Effector memory CD8-positive, alpha-beta T cell (primary cell): Measurements from ENCODE around the gene RAI14.
"Not testable (repeated sequence)": the region's sequence is repeated elsewhere in the genome, so short reads cannot be mapped to it uniquely, and the experiment has no call there.

Experiments used
- ATAC-seq: fragments of 150-1000 bp; cut with Tn5 transposase; replicated peaks from 2 replicates; pipeline ENCODE4 v1.10.0; 2021; ENCODE audit warnings: mild to moderate bottlenecking, moderate library complexity
- DNase-seq, 3 experiments: peaks; one replicate each; pipeline ENCODE4 v3.0.0; 2021
- H3K27ac Mint-ChIP-seq, 2 donors: one replicate each; pipeline ENCODE4 v1.8.0; 2022; ENCODE audit warnings: mild to moderate bottlenecking in 2 of 2, mixed read lengths in 2 of 2, moderate library complexity in 2 of 2
- H3K27me3 Mint-ChIP-seq, 2 donors: one replicate each; pipeline ENCODE4 v1.8.0; 2022; ENCODE audit warnings: mixed read lengths in 2 of 2
- H3K36me3 Mint-ChIP-seq: one replicate; pipeline ENCODE4 v1.8.0; 2022; ENCODE audit warnings: mild to moderate bottlenecking, moderate library complexity, mixed read lengths; ENCODE audit not compliant: insufficient read depth
- H3K4me1 Mint-ChIP-seq, 2 donors: one replicate each; pipeline ENCODE4 v1.8.0; 2022; ENCODE audit warnings: low read depth in 2 of 2, mixed read lengths in 2 of 2
- H3K4me3 Mint-ChIP-seq, 2 donors: one replicate each; pipeline ENCODE4 v1.8.0; 2022; ENCODE audit warnings: mild to moderate bottlenecking in 2 of 2, mixed read lengths in 2 of 2, moderate library complexity in 2 of 2
- H3K9me3 Mint-ChIP-seq, 2 donors: one replicate each; pipeline ENCODE4 v1.8.0; 2022; ENCODE audit warnings: mixed read lengths in 2 of 2

Gene RAI14

DNA sequence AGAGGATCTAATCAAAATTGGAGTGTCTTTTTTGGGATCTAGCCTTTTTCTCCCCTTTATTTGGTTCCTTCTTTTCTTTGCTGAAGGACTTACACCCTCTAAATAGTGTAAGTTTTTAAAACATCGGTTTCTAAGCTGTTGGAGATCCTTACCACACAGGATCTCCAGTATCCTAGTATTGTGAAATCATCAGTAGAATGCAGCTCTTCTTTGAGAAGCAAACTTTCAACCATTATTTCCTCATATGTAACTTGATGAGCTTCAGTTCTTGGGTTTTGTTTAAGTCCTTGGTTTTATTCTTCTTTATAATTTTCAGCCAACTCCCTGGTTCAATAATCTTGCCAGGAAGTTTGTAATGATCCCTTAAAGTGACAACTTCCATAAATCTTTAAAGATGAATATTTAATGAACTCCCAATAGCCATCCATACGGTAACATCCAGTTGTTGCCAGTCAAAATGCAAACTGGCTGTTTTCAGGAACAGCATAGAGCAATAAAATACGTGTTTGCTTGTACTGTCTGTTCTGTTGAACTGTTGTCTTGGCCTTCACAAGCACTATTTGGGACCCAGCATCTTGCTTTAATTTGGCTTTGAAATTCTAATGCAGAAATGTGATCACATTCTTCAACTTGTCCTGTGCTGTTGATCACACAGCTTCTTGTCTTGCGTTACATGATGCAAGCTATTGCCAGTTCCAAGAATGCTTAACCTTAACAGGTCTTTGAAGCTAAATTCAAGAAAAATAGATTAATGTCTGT is 148.0 kb downstream of the RAI14 start:
- H3K9me3 Mint-ChIP-seq = no peaks in the 10 kb centered on the region
- no peak overlapping the region for H3K27ac Mint-ChIP-seq
- DNase-seq = no peak
- ATAC-seq = no peak
- no peak overlapping the region for H3K4me3 Mint-ChIP-seq
- H3K36me3 Mint-ChIP-seq = peaks cover 4% of the 10 kb centered on the region
- no peaks in the 10 kb centered on the region for H3K4me1 Mint-ChIP-seq
- H3K27me3 Mint-ChIP-seq = peaks cover 21 to 38% of the 10 kb centered on the region in 2 donors

DNA sequence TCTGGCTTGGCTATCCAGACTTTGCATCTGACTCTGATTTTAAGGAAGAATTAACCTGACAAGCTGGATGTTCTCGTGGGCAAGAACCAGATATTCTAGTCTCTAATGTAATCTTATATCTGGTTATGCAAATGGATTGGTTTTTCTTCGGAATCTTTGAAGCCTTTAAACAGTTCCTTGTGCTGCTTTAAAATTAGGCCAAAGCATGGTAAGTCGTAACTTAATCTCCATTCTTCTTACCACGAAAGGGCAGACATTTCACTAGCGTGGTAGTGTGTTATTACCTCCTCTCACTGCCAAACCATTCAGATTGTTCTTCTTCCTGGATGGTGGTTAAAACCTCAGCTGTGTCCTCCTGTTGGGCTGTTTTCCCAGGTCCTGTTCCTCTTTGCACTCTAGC is 148.8 kb downstream of the RAI14 start:
- no peaks in the 10 kb centered on the region for H3K4me1 Mint-ChIP-seq

DNA sequence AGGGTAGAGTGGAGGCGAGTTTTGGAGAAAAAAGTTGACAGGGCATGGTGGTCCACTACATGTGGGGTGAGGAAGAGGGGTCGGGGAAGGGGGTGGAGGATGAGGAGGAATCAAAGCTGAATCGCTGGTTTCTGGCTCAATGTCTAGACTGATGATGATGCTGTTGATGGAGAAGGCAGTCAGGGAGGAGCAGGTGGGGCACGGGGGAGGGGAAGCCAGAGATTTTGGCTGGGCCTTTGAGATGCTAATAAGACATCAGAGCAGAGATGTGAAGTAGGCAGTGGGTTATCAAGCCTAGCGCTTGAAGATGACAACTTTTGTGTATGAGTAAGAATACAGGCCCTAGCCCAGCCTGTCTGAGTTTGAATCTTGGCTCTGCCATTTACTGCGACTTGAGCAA is 150.4 kb downstream of the RAI14 start:
- peaks cover 4% of the 10 kb centered on the region for H3K36me3 Mint-ChIP-seq

More for the DNA sequence above, 148.8 kb downstream of the RAI14 start:
- ATAC-seq (no peak), DNase-seq (no peak)
- Mint-ChIP-seq H3K27me3 (peaks cover 21 to 38% of the 10 kb centered on the region in 2 donors), H3K36me3 (peaks cover 4% of the 10 kb centered on the region), H3K9me3 (no peaks in the 10 kb centered on the region), H3K27ac (no peak overlapping the region), H3K4me3 (no peak overlapping the region)

DNA sequence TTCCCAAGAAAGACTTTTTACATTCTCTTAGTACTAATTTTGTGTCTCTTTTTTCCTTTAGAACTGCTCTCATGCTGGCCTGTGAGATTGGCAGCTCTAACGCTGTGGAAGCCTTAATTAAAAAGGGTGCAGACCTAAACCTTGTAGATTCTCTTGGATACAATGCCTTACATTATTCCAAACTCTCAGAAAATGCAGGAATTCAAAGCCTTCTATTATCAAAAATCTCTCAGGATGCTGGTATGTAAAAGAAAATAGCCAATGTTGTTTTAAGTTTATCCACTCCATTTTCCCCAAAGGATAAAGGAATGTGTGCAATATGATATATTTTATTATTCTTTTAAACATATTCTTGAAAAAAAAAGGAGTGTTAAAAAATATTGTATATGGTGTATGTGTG is 155.6 kb downstream of the RAI14 start:
- no peaks in the 10 kb centered on the region for H3K9me3 Mint-ChIP-seq
- H3K27ac Mint-ChIP-seq = no peak overlapping the region
- ATAC-seq (no peak), DNase-seq (no peak)
- H3K4me1 Mint-ChIP-seq = no peaks in the 10 kb centered on the region
- H3K27me3 Mint-ChIP-seq = peaks cover 1 to 10% of the 10 kb centered on the region in 2 donors
- no peaks in the 10 kb centered on the region for H3K36me3 Mint-ChIP-seq
- H3K4me3 Mint-ChIP-seq = no peak overlapping the region

More for the DNA sequence above, 150.4 kb downstream of the RAI14 start:
- Mint-ChIP-seq H3K9me3 (no peaks in the 10 kb centered on the region), H3K4me1 (no peaks in the 10 kb centered on the region), H3K4me3 (no peak overlapping the region), H3K27me3 (peaks cover 21 to 43% of the 10 kb centered on the region in 2 donors), H3K27ac (no peak overlapping the region)
- ATAC-seq = no peak
- no peak for DNase-seq

DNA sequence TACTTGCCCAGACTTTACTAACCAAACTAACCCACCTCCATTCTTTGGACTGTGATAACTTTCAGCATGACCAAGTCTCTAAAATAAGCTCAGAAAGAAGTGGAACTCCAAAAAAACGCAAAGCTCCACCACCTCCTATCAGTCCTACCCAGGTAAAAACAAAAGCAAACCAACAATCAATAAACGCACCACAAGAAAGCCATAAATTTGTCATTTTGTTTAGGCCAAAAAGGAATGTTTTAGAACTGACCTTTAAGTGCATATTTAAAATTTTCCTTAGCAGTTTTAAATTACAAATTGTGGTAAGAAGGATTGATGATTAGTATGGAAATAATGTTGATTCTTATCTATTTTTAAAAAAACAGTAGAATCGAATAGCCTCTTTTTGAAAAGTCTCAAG is 157.4 kb downstream of the RAI14 start:
- H3K4me1 Mint-ChIP-seq = no peaks in the 10 kb centered on the region
- no peak overlapping the region for H3K4me3 Mint-ChIP-seq
- H3K9me3 Mint-ChIP-seq = no peaks in the 10 kb centered on the region
- no peak overlapping the region for H3K27ac Mint-ChIP-seq
- ATAC-seq (no peak), DNase-seq (no peak)
- no peaks in the 10 kb centered on the region for H3K36me3 Mint-ChIP-seq
- peaks cover 0 to 4% of the 10 kb centered on the region in 2 donors for H3K27me3 Mint-ChIP-seq

DNA sequence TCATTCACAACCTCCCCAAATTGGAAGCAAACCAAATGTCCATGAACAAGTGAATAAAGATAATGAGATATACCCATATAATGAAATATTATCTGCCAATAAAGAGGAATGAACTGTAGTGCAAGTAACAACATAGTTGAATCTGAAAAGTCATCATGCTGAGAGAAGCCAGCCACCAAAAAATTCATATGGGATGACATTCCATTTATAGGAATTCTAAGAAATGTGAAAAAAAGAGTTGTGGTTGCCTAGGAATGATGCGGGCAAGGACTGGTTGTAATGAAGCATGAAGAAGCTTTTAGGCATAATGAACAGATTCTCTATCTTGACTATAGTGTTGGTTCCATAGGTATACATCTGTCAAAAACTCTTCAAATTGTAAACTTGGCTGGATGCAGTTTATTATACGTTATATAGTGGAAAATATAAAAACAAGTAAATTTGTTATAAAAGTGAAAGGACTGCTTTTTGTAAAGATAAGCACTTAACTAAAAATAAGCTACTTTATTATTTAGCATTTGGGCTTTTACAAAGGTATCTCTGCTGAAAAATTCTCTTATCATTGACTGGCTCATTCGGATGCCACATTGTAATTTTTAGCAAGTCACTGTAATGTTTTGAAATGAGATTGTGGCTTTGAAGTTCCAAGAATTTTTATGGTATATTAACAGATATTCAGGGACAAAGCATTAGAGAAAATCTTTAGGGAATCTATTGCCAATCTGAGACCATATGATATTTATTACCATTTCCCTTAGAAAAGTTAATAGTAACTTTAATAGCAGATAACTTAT is 161.6 kb downstream of the RAI14 start:
- peaks cover 2% of the 10 kb centered on the region for H3K36me3 Mint-ChIP-seq
- H3K4me1 Mint-ChIP-seq = no peaks in the 10 kb centered on the region
- H3K27me3 Mint-ChIP-seq = peaks cover 0 to under 1% of the 10 kb centered on the region in 2 donors
- H3K4me3 Mint-ChIP-seq = no peak overlapping the region
- no peak overlapping the region for H3K27ac Mint-ChIP-seq
- DNase-seq (no peak), ATAC-seq (no peak)
- no peaks in the 10 kb centered on the region for H3K9me3 Mint-ChIP-seq

DNA sequence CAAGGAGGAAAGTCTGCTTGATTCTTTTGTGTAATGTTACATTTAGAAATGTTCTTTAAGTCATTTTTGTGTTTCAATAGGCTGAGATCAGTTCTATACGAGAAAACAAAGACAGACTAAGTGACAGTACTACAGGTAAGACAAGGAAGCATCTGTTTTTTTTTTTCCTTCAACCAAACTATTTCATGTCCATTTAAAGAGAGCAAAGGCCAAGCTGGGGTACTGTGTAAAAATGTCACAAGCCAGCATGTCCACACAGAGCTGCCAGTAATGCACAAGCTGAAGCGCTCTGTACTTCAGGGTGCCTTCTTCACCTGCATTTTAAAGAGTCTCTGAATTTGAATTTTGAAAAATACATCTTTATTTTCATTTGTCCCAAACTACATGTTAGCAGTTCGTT is 162.6 kb downstream of the RAI14 start:
- no peak for ATAC-seq

DNA sequence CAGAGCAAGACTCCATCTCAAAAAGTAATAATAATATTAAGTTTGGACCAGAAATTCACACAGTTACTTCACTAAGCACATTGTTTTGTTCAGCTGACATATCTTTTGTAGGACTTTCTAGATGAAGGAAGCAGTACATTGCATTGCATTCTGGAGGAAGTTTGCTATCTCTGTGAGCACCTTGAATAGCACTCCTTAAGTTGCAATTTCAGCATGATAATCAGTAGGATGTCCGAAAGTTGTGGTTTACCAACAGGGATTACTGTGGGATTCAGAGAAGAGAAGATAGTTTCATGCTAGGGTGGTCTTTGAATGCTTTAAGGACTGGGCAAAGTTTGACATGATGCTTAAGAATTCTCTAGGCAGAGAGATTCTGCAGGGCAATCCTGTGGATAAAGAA is 164.5 kb downstream of the RAI14 start:
- Mint-ChIP-seq H3K27ac (no peak overlapping the region), H3K4me3 (no peak overlapping the region), H3K27me3 (peaks cover 0 to 17% of the 10 kb centered on the region in 2 donors), H3K4me1 (no peaks in the 10 kb centered on the region), H3K9me3 (no peaks in the 10 kb centered on the region), H3K36me3 (peaks cover 3% of the 10 kb centered on the region)
- no peak for ATAC-seq
- DNase-seq = no peak

More for the DNA sequence above, 162.6 kb downstream of the RAI14 start:
- H3K9me3 Mint-ChIP-seq = no peaks in the 10 kb centered on the region
- peaks cover 0 to 10% of the 10 kb centered on the region in 2 donors for H3K27me3 Mint-ChIP-seq
- peaks cover 3% of the 10 kb centered on the region for H3K36me3 Mint-ChIP-seq
- DNase-seq = no peak
- no peak overlapping the region for H3K27ac Mint-ChIP-seq
- H3K4me1 Mint-ChIP-seq = no peaks in the 10 kb centered on the region
- H3K4me3 Mint-ChIP-seq = no peak overlapping the region

DNA sequence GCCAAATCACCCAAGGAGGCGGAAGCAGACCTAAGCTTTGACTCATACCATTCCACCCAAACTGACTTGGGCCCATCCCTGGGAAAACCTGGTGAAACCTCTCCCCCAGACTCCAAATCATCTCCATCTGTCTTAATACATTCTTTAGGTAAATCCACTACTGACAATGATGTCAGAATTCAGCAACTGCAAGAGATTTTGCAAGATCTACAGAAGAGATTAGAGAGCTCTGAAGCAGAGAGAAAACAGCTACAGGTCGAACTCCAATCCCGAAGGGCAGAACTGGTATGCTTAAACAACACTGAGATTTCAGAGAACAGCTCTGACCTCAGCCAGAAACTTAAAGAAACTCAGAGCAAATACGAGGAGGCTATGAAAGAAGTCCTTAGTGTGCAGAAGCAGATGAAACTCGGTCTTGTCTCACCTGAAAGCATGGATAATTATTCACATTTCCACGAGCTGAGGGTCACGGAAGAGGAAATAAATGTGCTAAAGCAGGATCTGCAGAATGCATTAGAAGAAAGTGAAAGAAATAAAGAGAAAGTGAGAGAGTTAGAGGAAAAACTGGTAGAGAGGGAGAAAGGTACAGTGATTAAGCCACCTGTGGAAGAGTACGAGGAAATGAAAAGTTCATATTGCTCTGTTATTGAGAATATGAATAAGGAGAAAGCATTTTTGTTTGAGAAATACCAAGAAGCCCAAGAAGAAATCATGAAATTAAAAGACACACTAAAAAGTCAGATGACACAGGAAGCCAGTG is 167.0 kb downstream of the RAI14 start:
- H3K27ac Mint-ChIP-seq = no peak overlapping the region

DNA sequence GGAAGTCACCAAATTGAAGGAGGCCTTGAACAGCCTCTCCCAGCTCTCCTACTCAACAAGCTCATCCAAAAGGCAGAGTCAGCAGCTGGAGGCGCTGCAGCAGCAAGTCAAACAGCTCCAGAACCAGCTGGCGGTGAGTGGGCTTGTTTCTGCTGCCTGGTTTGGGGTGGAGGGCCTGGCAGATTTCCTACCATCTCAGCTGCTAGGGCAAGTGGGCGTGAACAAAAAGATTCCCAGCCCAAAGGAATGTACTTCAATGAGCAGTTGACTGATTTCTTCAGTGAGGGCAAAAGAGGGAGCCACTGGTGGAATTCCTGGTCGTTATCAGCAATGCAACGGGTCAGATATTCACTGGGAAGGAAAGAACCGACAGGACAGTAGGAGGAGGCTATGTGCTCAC is 170.2 kb downstream of the RAI14 start:
- Mint-ChIP-seq H3K27ac (no peak overlapping the region), H3K36me3 (peaks cover 3% of the 10 kb centered on the region), H3K4me3 (no peak overlapping the region), H3K9me3 (no peaks in the 10 kb centered on the region), H3K27me3 (peaks cover 0 to 39% of the 10 kb centered on the region in 2 donors), H3K4me1 (no peaks in the 10 kb centered on the region)
- ATAC-seq = no peak
- no peak for DNase-seq

More for the DNA sequence above, 167.0 kb downstream of the RAI14 start:
- H3K9me3 Mint-ChIP-seq = no peaks in the 10 kb centered on the region
- DNase-seq (no peak), ATAC-seq (no peak)
- H3K4me3 Mint-ChIP-seq = no peak overlapping the region
- H3K27me3 Mint-ChIP-seq = peaks cover 0 to 34% of the 10 kb centered on the region in 2 donors
- peaks cover 3% of the 10 kb centered on the region for H3K36me3 Mint-ChIP-seq
- H3K4me1 Mint-ChIP-seq = no peaks in the 10 kb centered on the region

DNA sequence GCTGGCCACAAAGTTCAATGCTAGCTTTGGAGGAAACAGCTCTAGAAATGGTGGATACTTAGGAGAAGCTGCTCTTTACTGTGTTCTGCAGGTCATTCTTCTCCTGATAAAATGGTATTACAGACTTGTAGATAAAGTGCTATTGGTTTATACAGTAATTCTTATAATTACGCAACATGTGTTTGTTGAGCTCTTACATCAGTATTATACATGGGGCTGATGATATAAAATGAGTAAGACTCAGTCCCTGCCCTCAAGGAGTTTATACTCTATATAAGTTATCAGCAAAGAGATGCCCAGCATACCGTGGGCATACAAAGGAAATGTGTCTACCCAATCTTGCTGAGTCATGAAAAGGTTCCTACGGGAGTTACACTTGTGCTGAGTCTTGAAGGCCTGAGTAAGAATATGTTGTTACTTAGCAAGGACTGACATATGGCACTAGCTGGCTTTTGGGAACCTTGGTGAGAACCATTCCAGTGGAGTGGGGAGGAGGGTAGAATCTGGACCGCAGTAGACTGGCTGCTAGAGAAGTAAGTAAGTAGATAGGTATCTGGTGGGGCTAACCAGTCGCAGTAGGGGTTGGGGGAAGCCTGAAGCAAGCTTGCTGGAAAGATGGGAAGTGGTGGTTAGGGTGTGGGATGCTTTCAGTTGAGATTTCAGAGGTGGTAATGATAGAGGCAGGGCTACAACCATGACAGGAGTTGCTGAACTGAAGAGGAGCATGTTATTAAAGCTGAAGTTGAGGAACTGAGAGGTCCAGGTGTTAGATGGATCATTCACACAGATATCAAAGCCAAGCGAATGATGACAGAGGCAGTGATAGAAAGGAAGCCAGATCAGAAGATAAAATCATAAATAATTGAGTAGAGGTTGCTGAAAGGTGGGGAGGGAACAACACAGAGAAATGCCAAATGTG is 171.7 kb downstream of the RAI14 start:
- peaks cover under 1% of the 10 kb centered on the region for H3K36me3 Mint-ChIP-seq
- ATAC-seq (no peak), DNase-seq (no peak)
- H3K4me1 Mint-ChIP-seq = no peaks in the 10 kb centered on the region
- peaks cover 0 to 37% of the 10 kb centered on the region in 2 donors for H3K27me3 Mint-ChIP-seq
- no peak overlapping the region for H3K27ac Mint-ChIP-seq
- no peaks in the 10 kb centered on the region for H3K9me3 Mint-ChIP-seq
- H3K4me3 Mint-ChIP-seq = no peak overlapping the region

DNA sequence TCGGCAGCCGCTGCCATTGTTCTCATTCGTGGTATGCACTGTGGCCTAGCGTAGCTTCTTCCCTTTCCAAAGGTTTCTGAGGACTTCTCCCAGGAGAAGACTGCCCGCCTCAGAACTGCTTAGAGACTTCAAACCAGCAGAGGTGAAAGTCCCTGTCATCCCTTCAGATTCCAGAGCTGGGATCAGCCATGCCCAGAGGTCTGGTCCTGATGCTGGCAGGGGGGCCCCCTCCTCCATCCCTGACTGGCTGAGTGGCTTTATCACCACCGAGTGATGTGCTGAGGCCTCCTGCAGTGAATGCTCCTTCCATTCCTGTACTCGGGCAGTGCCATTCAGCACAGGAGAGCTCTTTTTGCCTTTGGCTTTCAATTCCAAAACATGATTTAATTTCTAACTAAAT is 174.7 kb downstream of the RAI14 start:
- ATAC-seq, H3K27ac Mint-ChIP-seq, H3K4me3 Mint-ChIP-seq, H3K36me3 Mint-ChIP-seq, H3K9me3 Mint-ChIP-seq, H3K4me1 Mint-ChIP-seq, DNase-seq: not testable (repeated sequence)
- H3K27me3 Mint-ChIP-seq = peaks cover 0 to 22% of the 10 kb centered on the region in 2 donors
